Stimulated activated CD4-positive, alpha-beta T cell treated with anti-CD3 and anti-CD28 coated beads, TNF-alpha, amount 100 ng/mL, for 4 hours (primary cell): ENCODE results near the gene TMTC2.
"Not testable (repeated sequence)": the region's sequence is repeated elsewhere in the genome, so short reads cannot be mapped to it uniquely, and the experiment has no call there.

ENCODE experiments used
- DNase-seq, 3 experiments: peaks; one replicate each; pipeline ENCODE4 v3.0.0-alpha.2; 2020; ENCODE audit warnings: low read depth in 3 of 3

TMTC2 gene

DNA sequence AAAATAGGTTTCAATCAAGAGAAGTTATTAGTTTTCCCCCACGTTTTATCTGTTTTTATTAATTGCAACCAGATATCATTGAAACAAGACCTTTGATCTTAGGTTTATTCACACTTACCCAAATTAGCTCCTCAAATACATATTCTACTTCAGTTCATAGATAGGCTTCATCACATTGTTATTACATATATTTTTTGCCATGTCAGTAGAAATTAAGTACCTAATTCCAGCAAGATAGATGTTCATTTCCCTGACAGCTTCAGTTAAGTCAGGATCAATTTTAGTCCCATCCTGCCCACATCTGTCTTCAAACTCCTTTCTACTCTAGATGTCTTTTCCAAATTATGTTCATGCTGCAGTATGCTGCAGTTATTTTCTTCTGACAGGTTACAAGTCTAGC, 388.8 kb downstream of the TMTC2 start:
- DNase-seq: no peak

DNA sequence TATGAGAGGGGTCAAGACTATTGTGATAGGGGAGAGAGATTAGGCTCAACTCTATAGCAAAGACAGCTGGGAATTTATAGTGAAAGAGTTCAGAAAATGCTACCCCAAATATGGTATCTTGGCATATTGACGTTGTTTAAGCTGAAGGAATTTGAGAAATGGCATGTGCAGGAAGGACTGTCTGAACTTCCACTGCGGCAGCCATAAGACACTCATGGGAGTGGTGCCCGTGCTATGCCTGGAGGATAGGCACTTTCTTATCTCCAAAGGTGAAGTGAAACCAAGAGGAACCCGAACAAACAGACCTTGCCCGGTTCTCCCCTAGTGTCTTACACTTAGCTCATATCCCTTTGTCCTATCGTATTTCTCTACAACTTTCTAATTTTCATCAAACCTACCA, 390.3 kb downstream of the TMTC2 start:
- DNase-seq: no peak

DNA sequence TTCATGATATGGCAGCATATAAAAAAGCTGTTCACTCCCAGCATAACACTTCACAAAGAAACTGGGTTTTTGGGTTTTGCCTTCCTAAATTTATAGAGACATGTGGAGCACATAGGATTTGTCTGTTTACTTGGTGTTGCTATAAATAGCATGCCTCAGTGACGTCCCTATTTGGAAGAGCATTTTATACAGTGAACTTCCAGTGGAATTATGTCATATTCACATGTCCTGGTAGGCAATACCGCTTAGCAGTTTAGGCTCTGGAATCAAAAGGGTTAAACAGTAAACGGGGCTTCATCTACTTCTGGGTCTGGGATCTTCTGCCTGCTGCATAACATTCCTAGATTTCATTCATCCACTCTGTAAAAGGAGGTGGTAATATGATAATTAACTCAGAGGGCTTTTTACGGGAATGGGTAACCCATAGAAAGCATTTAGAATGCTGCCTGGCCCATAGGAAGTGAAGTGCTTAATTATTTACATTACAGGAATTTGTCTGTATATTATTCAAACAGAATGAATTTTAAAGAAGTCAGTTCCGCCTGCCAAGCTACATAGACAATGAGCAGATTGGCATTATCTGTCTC, 396.1 kb downstream of the TMTC2 start:
- DNase-seq: no peak

DNA sequence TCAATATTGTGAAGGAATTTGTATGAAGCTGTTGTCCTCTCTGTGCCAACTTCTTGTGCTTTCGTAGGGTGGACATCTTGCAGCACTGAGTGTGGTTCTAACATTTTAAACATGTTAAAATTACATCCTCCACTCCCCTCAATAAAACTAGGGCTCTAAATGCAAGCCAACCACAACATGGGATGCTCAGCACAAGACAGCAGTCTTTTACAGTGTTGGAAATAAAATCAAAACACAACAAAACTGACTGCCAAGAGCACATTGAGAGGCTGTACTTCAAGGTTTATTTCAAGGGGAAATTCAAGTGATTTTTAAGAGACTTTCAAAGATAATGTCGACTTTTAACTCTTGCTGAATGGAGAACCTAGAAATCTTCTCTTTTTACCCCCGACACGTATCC, 396.9 kb downstream of the TMTC2 start:
- no peak for DNase-seq

DNA sequence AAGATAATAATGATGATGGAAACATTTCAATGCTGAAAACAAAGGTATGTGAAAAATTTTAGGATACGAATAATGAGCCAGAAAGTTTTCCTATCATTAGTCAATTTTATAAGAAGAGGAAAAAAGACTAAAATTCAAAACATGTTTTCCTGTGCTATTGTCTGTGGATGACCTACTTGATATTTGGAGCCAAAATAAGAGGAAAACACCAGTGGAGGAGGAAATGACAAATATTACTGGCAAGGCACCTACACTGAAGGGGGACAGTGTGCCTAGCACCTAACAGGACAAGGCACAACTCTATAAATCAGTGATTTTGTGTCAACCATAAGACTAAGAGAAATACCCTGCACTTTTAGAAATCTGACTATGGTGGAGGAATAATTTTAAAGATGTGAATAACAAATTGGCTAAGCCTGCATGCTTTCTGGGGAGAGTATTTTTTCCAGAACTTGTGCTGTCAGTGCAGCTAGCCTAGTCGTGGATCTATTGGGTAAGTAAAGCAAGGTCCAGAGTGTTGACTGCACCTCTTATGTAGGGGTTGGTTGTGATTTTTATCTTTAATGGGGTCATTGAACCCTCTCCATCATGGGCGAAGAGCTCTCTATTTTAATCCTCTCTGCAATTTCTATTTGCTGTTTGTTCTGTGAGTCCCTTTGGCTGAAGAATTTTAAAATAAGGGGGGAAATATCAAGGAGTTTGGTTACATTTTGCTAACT, 398.0 kb downstream of the TMTC2 start:
- DNase-seq: no peak

DNA sequence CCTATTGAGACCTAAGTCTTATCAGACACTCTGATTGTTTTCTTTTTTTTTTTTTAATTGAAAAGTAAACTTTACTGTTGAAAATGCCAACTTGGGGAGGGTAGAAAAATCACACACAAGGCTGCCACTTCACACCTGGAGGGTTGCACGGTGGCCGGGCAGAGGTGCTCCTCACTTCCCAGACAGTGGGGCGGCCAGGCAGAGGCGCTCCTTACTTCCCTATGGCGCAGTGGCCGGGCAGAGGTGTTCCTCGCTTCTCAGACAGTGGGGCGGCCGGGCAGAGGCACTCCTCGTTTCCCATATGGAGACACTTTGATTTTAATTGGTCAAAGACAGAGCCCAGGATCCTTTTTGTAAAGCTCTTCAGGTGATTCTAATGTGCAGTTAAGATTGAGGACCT, 399.3 kb downstream of the TMTC2 start:
- no peak for DNase-seq

DNA sequence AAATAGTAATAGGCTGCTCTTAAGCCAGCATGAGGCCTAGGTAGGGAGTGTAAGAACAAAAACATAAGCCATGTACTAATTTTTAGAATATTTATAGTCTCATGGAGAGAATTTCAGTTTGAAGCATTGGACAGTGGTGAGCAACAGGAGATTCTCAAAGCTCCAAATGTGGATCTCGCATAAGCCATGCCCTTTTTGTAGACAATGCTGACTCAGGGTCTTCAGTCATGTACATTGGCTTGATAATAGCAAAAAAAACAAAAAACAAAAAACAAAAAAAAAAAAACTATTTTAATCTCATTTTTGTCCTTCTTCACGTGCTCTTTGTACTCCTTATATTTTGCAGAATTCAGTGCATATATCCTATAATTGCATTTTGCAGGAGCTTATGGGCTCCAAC, 402.9 kb downstream of the TMTC2 start:
- no peak for DNase-seq

DNA sequence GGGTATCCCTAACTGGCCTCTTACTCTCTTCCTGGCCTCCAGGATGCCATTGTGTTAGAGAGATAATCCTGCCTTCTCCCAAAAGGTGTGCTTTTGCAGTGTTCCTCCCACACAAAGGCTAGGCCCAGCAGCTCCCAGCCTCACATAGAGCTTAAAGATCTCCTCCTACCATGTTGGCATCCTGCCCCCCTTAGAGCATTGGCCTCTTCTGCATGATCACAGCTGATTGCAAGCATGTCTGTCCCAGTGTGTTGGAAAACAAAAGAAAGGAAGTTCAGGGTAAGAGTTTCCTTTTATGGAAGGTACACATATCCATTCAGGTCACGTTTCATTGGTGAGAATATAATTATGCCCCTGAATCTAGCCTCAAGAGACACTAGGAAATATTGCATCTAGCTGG, 405.4 kb downstream of the TMTC2 start:
- no peak for DNase-seq

DNA sequence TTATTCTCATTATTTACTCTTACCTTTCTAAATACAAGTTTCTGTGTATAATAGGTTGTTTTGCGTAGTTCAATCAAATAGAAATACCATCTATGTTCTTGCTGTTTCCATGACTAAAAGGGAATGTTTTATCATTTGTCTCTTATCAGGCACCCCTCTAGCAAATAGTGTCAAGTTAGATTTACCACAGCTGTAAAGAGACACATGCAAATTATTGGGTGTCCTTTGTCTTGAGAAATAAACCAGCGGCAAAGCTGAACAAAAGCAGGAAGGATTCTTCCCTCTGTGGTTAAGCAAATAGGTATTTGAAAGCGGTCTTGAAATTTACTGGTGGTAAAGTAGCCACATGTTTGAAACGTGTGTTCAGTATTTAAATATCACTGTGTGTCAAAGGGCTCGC, 405.9 kb downstream of the TMTC2 start:
- DNase-seq: no peak

DNA sequence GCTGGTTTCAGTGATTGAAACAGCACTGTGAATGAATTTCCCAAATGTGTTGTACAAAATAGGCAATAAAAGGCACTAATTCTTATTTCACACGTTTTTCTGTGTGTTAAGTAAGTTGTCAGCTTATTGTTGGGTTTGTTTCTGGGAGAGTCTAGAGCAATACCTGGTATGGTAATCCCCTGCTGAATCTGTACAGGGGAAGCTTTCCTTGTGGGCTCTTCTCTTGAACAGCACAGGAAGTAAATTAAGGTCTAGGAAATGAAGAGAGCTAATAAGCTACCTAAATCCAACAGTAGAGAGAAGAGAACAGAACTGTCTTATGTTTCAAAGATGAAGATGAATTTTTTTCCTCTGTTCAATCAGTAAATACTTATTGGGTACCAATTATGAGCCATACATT, 406.7 kb downstream of the TMTC2 start:
- no peak for DNase-seq

DNA sequence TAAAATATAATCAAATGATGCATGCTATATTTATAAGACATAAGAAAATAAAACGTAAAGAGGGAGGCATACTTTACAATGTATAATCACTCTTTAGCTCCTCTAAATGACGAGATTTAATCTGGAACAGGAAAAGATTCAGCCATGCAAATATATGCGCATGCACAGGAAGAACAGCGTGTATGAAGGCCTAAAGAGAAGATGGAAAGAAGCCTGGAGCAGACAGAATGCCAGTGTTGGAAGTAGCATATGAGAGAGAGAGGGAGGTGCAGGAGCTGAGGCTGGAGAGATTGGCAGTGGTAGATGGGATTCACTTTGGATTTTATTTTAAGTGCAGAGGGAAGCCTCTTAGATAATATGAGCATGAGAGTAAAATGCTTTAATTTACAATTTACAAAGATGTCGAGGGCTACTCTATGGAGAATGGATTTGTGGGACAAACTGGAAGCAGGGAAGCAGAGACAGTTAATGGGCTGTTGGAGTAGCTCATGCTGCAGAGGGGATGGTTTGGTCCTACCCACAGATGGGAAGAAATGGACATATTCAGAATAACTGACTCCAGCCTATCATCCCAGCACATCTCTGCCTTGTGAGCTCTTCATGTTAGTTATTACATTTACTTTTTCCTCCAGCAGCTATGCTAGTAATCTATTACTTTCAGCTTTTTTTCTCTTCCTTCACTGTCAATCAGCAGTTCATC, 411.1 kb downstream of the TMTC2 start:
- DNase-seq: no peak

DNA sequence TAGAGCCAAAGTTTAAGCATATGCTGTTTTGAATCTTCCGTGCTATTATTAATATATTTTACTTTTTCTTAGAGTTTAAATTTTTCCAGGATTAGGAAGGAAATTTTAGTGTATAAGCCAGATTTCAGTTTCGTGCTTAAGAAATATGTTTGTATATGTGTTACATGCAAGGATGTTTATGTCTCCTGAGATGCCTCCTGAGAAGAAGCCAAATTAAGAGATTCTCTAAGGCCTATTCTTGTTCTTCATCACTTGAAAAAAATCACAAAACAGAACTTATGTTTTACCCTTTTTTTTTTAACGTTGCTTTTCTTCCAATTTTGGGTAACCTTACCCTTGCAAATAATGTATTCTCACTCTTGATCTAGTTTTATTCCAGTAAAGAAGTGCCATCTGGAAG, 412.7 kb downstream of the TMTC2 start:
- no peak for DNase-seq

DNA sequence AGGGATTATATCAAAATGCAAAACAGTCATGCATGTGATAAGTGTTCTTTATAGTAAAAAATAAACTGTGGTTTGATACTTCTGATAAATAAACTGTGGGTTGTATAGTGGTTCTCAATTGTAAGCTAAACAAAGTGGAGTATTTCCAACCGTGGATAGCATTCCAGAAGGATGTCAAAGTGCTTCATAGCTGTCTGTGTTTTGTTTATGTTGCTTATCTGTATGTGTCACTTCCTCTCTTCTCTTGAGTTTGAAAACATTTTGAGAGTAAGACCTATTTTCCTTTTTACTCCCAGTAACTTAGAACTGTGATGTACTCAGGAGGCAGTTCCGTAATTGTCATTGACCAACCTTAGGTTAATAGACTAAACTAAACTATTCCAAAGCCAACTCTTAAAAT, 415.8 kb downstream of the TMTC2 start:
- DNase-seq: no peak

DNA sequence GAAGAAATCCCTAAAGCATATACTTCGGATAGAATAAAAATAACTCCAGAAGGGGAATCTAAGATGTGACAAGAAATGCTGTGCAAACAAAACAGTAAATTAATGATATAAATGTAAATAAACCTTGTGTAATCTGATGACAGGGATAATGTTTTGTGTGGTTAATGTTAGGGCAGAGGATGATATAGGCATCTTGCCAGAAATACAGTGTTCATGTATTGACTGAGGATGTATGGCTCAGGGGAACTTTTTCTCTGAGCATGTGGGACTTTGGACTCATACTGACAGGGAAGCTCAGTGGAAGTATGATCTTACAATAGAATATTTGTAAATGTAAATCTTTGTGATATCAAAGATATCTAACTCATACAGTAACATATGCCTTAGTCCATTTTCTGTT, 420.2 kb downstream of the TMTC2 start:
- no peak for DNase-seq

DNA sequence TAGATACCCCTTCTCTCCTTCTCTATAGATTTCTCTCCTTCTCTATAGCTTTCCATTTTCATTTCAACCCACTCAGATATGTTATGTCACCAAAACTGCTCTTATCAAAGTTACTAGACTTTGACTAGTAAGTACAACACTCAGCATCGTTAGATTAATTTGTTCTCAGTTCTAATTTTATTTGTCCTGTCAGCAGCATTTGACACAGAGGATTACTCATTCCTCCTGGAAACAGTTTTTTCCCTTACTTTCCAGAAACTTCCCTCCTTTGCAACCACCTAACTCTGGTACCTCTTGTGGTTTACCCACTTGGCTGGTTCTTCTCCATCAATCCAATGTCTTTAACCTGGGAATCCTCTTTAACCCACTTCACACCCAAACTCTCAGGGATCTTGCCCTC, 423.7 kb downstream of the TMTC2 start:
- no peak for DNase-seq

DNA sequence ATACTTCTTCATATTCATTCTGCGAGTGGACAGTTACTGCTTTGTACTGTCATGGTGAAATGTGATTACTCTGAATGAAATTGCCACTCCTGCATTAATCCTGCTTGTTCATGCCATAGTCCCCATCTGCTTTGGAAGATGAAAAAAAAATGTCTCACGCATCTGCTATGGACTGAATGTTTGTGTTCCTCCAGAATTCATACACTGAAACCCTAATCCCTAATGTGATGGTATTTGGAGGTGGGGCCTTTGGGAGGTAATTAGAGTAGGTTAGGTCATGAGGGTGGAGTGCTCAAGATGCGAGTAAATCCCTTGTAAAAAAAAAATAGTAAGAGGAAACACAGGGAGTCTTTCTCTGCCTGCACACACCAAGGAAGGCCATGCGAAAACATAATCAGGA, 427.2 kb downstream of the TMTC2 start:
- no peak for DNase-seq

DNA sequence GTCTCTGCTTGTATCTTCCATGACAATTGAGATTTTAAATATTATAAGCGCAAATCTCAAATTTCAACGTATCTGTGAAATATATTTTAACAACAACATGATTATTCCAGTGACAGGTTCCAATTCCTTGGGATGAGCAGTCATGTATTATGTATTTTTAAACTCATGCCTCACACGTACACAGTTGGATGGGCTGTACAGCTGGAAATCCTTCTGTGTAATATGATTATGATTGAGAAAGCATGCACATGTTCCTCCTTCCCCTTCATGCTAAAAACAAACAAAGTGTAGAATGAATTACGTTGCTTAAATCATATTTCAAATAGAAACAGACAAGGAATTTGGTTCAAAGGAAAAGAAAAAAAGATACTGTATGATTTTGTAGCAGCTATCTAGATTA, 428.3 kb downstream of the TMTC2 start:
- DNase-seq: no peak

DNA sequence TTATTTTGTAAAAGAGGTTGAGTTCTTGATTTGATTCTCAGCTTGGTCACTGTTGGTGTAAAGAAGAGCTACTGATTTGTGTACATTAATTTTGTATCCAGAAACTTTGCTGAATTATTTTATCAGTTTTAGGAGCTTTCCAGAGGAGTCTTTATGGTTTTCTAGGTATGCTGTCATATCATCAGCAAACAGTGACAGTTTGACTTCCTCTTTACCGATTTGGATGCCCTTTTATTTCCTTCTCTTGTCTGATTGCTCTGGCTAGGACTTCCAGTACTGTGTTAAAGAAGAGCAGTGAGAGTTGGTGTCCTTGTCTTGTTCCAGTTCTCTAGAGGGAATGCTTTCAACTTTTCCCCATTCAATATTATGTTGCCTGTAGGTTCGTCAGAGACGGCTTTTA, 431.2 kb downstream of the TMTC2 start:
- DNase-seq: not testable (repeated sequence)

DNA sequence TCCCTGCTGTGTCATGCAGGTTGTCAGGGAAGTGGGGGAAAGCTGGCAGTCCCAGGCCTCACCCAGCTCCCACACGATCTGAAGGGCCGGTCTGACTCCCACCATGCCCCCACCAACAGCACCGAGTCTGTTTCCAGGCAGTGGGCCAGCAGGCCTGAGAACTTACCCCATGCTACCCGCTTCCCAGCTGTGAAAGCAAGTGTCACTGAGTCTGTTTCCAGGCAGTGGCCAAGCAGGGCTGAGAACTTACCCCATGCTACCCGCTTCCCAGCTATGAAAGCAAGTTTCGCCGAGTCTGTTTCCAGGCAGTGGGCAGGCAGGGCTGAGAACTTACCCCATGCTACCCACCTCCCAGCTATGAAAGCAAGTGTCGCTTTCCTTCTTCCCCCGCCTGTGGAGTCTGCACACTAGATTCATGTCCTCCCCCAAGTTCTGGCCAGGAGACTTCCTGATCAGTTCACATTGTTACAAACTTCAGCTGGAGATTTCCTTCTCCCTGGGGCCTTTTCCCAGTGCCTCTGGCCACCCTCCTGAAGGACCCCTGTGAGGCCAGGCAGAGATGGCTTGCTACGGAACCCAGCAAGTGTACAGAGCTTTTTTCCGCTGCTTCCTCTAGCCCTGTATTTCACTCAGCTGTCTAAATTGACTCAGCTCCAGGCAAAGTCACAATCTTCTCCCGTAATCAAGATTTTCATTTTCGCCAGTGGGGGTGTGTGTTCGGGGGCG, 435.4 kb downstream of the TMTC2 start:
- no peak for DNase-seq

DNA sequence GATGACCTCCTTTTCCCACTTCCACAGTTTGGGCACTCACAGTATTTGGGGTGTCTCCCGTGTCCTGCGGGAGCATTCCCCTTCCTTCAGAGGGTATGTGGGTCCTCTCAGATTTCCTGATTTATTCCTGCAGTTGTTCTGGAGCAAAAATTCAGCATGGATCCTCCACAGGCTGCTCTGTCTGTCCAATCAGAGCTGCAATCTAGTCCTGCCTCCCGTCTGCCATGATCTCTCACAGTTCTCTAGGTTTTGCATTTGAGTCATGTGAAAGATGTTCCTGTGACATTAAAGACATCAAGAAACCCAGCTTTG, 435.9 kb downstream of the TMTC2 start:
- no peak for DNase-seq

DNA sequence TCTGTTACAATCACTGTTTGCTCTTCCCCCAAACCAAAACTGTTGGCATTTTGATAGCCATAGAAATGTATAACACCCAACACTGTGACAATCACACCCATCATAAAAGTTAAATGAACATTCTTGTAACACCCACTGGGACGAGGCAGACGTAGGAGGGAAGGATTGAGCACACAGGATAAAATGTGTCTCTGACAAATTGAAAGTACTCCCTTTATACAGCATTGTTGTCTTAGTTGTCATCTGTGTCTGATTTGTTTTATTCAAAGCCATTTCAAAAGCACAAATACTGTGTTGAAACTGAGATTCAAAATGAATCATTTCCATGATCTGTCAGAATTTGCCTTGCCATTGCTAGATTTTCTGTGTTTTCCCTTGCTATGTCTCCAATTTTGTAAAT, 436.3 kb downstream of the TMTC2 start:
- no peak for DNase-seq

DNA sequence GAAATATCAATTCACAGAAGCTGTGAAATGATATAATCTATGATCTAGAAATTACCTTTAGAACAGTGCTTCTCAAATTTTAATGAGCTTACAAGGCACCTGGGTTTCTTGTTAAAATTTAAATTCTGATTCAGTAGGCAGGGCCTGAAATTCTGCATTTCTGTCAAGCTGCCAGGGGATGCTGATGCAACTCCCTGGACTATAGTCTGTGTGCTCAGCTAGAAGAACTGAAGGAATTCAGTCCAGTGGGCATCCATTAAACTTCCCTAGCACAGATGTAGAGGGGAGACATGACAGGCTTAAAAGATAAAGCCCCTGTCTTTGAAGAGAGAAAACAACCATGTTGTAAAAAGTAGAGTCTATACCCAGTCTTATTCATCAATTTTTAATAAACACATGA, 441.8 kb downstream of the TMTC2 start:
- DNase-seq: no peak

DNA sequence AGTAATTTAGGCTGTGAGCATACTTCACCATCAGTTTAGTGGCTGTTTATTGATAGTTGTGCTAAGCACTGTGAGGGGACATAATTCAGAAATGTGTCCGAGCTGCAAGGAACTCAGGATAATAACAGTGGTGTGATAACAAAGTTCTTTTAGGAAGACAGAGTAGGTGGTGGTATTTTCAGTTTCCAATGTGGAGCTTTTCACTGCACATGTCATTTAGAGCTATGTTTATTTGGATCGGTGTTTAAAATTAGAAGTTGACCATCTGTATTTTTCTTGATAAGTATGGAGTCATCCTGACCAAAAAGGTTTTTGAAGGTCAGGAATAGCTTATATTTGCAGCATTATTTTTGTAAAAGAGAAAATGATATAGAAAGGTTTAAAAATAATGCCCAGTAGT, 443.5 kb downstream of the TMTC2 start:
- no peak for DNase-seq
